Cardiac fibroblast (primary cell): ENCODE measurements around the gene MED13.
A peak's percentile ranks its signal among the peaks of the same experiment; 100 is the strongest.

Source experiments
- DNase-seq, 2 donors: peaks; one replicate each; pipeline versions ENCODE4 v3.0.0 to v3.0.0-alpha.2; 2010; ENCODE audit warnings: low read depth in 2 of 2
- H3K4me3 ChIP-seq, 2 donors: replicated peaks in 1 of 2; 1 replicate in 1 of 2; 2 replicates in 1 of 2; pipeline ENCODE4 v1.5.1; 2011; ENCODE audit warnings: low read depth in 2 of 2, low read length in 2 of 2, mild to moderate bottlenecking in 2 of 2, moderate library complexity in 1 of 2
- CTCF ChIP-seq: IDR thresholded peaks from one replicate; pipeline ENCODE4 v1.5.1; 2011; ENCODE audit warnings: low read depth, mild to moderate bottlenecking, low read length, inconsistent platforms

MED13 gene

DNA sequence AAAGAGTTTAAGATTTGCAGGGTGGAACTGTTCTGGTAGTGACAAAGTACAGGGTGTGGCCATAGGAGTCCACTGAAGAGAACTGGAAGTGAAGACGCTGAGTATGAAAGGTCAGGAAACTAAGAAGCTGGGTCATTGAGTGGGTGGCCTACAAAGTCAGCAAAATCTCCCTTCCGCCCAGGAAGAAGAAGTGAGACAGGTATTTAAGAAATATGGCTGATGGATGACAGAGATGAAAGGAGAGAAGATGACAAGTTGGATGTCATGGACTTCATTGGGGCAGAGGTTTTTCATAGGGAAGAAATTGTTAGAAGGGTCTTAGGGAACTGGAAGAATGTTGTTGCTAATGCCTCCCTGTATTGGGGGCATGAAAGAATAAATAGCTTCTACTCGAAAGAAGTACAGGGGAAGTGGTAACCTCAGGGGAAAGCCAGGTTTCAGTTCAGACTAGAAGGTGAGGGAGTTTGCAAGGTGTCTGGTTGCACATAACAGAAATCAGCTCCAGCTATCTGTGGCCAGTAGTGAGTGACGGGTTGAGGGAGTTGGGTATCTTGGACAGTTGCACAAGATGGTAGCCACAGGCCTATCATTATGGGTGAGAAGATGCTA, 33.6 kb upstream of the MED13 start:
- DNase-seq: no peak
- TF ChIP-seq CTCF: no peak

GRCh38 chr17:62096401-62096670, 31.3 kb upstream of the MED13 start:
- no peak for DNase-seq
- no peak for TF ChIP-seq CTCF

More for the DNA sequence above, 33.6 kb upstream of the MED13 start:
- H3K4me3 ChIP-seq: no peak overlapping the region

GRCh38 chr17:62094175-62094574, 29.1 kb upstream of the MED13 start:
- DNase-seq: peak; percentile 10 to 16
- TF ChIP-seq CTCF: no peak
- H3K4me3 ChIP-seq: no peak overlapping the region

More at GRCh38 chr17:62096401-62096670, 31.3 kb upstream of the MED13 start:
- no peak overlapping the region for H3K4me3 ChIP-seq

GRCh38 chr17:62093188-62094155, 28.4 kb upstream of the MED13 start:
- no peak for TF ChIP-seq CTCF
- peak; percentile 54 to 96 for DNase-seq
- no peak overlapping the region for H3K4me3 ChIP-seq

- H3K4me3 ChIP-seq: no peak overlapping the region
- DNase-seq: no peak
- no peak for TF ChIP-seq CTCF
These were observed 27.7 kb upstream of the MED13 start for GRCh38 chr17:62092784-62093183.

GRCh38 chr17:62091804-62092203, 26.7 kb upstream of the MED13 start:
- DNase-seq: no peak
- H3K4me3 ChIP-seq: no peak overlapping the region
- TF ChIP-seq CTCF: no peak
